CD14-positive monocyte (primary cell): ENCODE measurements around the gene RFX2. TPM values are rescaled to one million over a fixed set of nuclear protein-coding genes. Genes with fewer than 3 reads are reported as not detected.

Experiments
- DNase-seq, 3 donors: peaks; one replicate each; pipeline ENCODE4 v3.0.0-alpha.2; 2011 to 2022
- H2AFZ ChIP-seq: 2 replicates; pipeline ENCODE4 v1.6.0; 2012; ENCODE audit warnings: mild to moderate bottlenecking, low read depth, low read length, inconsistent platforms; ENCODE audit not compliant: insufficient read depth, poor library complexity, severe bottlenecking
- H3K27ac ChIP-seq, 2 donors: 1 replicate in 1 of 2; 2 replicates in 1 of 2; pipeline ENCODE4 v1.5.1; 2012 to 2013; ENCODE audit warnings: low read length in 2 of 2, control low read depth in 1 of 2, inconsistent platforms in 1 of 2, low read depth in 1 of 2, mild to moderate bottlenecking in 1 of 2
- H3K27me3 ChIP-seq, 2 donors: one replicate each; pipeline versions ENCODE4 v1.6.0 to v1.6.1; 2011 to 2013; ENCODE audit warnings: low read length in 2 of 2; ENCODE audit not compliant: control insufficient read depth in 2 of 2, insufficient read depth in 2 of 2
- H3K36me3 ChIP-seq, 2 donors: replicated peaks in 1 of 2; 1 replicate in 1 of 2; 2 replicates in 1 of 2; pipeline versions ENCODE4 v1.5.1 to v1.6.1; 2012 to 2013; ENCODE audit warnings: low read length in 2 of 2, control low read depth in 1 of 2, inconsistent platforms in 1 of 2, mild to moderate bottlenecking in 1 of 2; ENCODE audit not compliant: insufficient read depth in 2 of 2, control insufficient read depth in 1 of 2
- H3K4me1 ChIP-seq, 2 donors: 1 replicate in 1 of 2; 2 replicates in 1 of 2; pipeline versions ENCODE4 v1.5.1 to v1.6.1; 2012 to 2013; ENCODE audit warnings: low read length in 2 of 2, control low read depth in 1 of 2, inconsistent platforms in 1 of 2, mild to moderate bottlenecking in 1 of 2, moderate library complexity in 1 of 2; ENCODE audit not compliant: insufficient read depth in 2 of 2, control insufficient read depth in 1 of 2
- H3K4me2 ChIP-seq: replicated peaks from 2 replicates; pipeline ENCODE3; 2012; ENCODE audit warnings: low read length, moderate library complexity, mild to moderate bottlenecking; ENCODE audit not compliant: poor library complexity, severe bottlenecking; ENCODE audit errors: extremely low read depth
- H3K4me3 ChIP-seq, 3 experiments: fragments of 200-600 bp in 1 of 3; sonication (generic) in 1 of 3; replicated peaks in 1 of 3; 1 replicate in 2 of 3; 2 replicates in 1 of 3; pipeline ENCODE4 v1.5.1; 2011 to 2013; ENCODE audit warnings: low read length in 3 of 3, mild to moderate bottlenecking in 3 of 3, control low read depth in 2 of 3, low read depth in 2 of 3, inconsistent platforms in 1 of 3, moderate library complexity in 1 of 3
- H3K79me2 ChIP-seq: 2 replicates; pipeline ENCODE4 v1.6.0; 2012; ENCODE audit warnings: mild to moderate bottlenecking, control low read depth, inconsistent platforms, low read length, moderate library complexity; ENCODE audit not compliant: insufficient read depth
- H3K9ac ChIP-seq: 2 replicates; pipeline ENCODE4 v1.6.0; 2017; ENCODE audit warnings: low read length, mild to moderate bottlenecking; ENCODE audit not compliant: insufficient read depth, poor library complexity, severe bottlenecking
- H3K9me3 ChIP-seq, 2 donors: replicated peaks in 1 of 2; 1 replicate in 1 of 2; 2 replicates in 1 of 2; pipeline versions ENCODE4 v1.5.1 to v1.6.1; 2012 to 2013; ENCODE audit warnings: low read length in 2 of 2, control low read depth in 1 of 2; ENCODE audit not compliant: control insufficient read depth in 1 of 2, insufficient read depth in 1 of 2
- H4K20me1 ChIP-seq: 2 replicates; pipeline ENCODE4 v1.6.0; 2012; ENCODE audit warnings: mild to moderate bottlenecking, low read length, control low read depth, moderate library complexity; ENCODE audit not compliant: insufficient read depth
- H3K27ac Mint-ChIP-seq, 7 donors: one replicate each; pipeline ENCODE4 v1.8.0; 2020; ENCODE audit warnings: mild to moderate bottlenecking in 7 of 7, mixed read lengths in 7 of 7, moderate library complexity in 6 of 7, inconsistent platforms in 2 of 7
- H3K27me3 Mint-ChIP-seq, 3 donors: one replicate each; pipeline ENCODE4 v1.8.0; 2021 to 2022; ENCODE audit warnings: low read depth in 3 of 3, mild to moderate bottlenecking in 3 of 3, mixed read lengths in 3 of 3, moderate library complexity in 3 of 3, inconsistent platforms in 1 of 3
- H3K36me3 Mint-ChIP-seq, 2 donors: one replicate each; pipeline ENCODE4 v1.8.0; 2020; ENCODE audit warnings: mixed read lengths in 2 of 2, inconsistent platforms in 1 of 2, mild to moderate bottlenecking in 1 of 2
- H3K4me1 Mint-ChIP-seq: one replicate; pipeline ENCODE4 v1.8.0; 2020; ENCODE audit warnings: mild to moderate bottlenecking, mixed read lengths
- H3K4me3 Mint-ChIP-seq, 2 donors: one replicate each; pipeline ENCODE4 v1.8.0; 2020; ENCODE audit warnings: mild to moderate bottlenecking in 2 of 2, mixed read lengths in 2 of 2, moderate library complexity in 1 of 2
- H3K9me3 Mint-ChIP-seq, 7 donors: one replicate each; pipeline ENCODE4 v1.8.0; 2020 to 2022; ENCODE audit warnings: mixed read lengths in 7 of 7, mild to moderate bottlenecking in 6 of 7, moderate library complexity in 6 of 7, inconsistent platforms in 2 of 7
- WGBS: methylation state at CpG from one replicate; pipeline ENCODE4 v1.1.5; 2013; ENCODE audit warnings: missing lambda C conversion rate; ENCODE audit not compliant: insufficient coverage; 5-methylcytosine and 5-hydroxymethylcytosine counted together
- intact Hi-C, 2 donors: fragments of 100-400 bp; cut with micrococcal nuclease; formaldehyde crosslinking; loops; one replicate each; pipeline versions ENCODE4 v1.15.0 to v1.15.1; 2023
- polyA plus RNA-seq, 3 donors: library from polyadenylated mRNA; depleted of rRNA in 1 of 3; unstranded in 2 of 3; stranded (reverse) in 1 of 3; fragments of 300-500 nt in 2 of 3; fragments of >200 nt in 1 of 3; fragmentation: Illumina TruSeq in 2 of 3; gene quantifications; 1 replicate in 2 of 3; 2 replicates in 1 of 3; pipeline ENCODE4 v1.2.3, GENCODE V29; 2012 to 2021
- TF ChIP-seq, protein P1 (sequence below): fragments of 200-600 bp; IDR thresholded peaks from one replicate; pipeline ENCODE4 v1.8.0; 2022; ENCODE audit warnings: antibody characterized with exemption, mild to moderate bottlenecking

RFX2 gene
- polyA plus RNA-seq, 3 donors, result 5.7 to 12.9 (median 8.7) TPM

DNA sequence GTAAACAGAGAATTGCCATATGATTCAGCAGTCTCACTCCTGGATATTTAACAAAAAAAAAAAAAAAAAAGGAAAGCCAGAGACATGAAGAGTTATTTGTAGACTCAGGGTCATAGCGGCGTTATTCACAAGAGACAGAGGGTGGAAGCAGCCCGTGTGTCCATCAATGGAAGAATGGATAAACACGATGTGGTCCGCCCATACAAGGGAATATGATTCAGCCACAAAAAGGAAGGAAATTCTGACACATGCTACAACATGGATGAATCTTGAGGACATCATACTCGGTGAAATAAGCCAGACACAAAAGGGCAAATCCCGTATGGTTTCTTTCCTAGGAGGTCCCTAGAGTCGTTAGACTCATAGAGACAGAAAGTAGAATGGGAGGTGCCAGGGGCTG lies 40.0 kb upstream of the RFX2 start:
- Histone ChIP-seq H3K4me1 (no peaks in the 10 kb centered on the region), H3K27ac (no peak overlapping the region), H3K79me2 (no peaks in the 10 kb centered on the region), H3K4me3 (no peak overlapping the region), H4K20me1 (no peaks in the 10 kb centered on the region), H2AFZ (no peak overlapping the region), H3K9me3 (peaks cover 0 to 7% of the 10 kb centered on the region in 2 donors), H3K9ac (no peak overlapping the region), H3K36me3 (no peaks in the 10 kb centered on the region), H3K4me2 (no peak overlapping the region), H3K27me3 (no peaks in the 10 kb centered on the region)
- TF ChIP-seq, protein P1, sequence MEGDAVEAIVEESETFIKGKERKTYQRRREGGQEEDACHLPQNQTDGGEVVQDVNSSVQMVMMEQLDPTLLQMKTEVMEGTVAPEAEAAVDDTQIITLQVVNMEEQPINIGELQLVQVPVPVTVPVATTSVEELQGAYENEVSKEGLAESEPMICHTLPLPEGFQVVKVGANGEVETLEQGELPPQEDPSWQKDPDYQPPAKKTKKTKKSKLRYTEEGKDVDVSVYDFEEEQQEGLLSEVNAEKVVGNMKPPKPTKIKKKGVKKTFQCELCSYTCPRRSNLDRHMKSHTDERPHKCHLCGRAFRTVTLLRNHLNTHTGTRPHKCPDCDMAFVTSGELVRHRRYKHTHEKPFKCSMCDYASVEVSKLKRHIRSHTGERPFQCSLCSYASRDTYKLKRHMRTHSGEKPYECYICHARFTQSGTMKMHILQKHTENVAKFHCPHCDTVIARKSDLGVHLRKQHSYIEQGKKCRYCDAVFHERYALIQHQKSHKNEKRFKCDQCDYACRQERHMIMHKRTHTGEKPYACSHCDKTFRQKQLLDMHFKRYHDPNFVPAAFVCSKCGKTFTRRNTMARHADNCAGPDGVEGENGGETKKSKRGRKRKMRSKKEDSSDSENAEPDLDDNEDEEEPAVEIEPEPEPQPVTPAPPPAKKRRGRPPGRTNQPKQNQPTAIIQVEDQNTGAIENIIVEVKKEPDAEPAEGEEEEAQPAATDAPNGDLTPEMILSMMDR, result no peak
- Mint-ChIP-seq H3K4me3 (no peak overlapping the region), H3K27me3 (peaks cover 0 to 10% (median 3%) of the 10 kb centered on the region in 3 donors), H3K36me3 (no peaks in the 10 kb centered on the region), H3K27ac (no peak overlapping the region), H3K9me3 (peaks cover 3 to 7% (median 5%) of the 10 kb centered on the region in 7 donors), H3K4me1 (no peaks in the 10 kb centered on the region)
- WGBS, result 95% methylated on average over 4 of the region's 8 CpGs
- intact Hi-C loops, result no loop called here
- no peak for DNase-seq

DNA sequence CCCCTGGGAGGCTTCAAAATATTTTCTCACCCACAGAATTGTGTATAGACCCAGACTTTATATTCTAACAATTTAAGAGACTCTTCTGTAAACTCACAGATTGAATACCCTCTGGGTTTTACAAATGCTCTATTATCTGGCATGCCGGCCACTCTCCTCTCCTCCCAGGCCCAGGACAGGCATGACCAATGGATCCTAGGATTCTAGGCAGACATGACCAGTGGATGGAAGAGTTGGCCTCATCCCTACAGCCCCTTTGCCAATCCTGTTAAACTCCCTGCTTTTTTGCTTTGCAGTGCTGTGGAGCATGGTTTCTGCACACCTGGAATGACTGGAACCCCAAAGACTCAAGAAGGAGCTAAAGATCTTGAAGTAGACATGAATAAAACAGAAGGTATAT lies 30.9 kb upstream of the RFX2 start:
- Mint-ChIP-seq H3K27ac (no peak overlapping the region), H3K36me3 (no peaks in the 10 kb centered on the region), H3K9me3 (peaks cover 0 to 7% (median 2%) of the 10 kb centered on the region in 7 donors), H3K4me1 (no peaks in the 10 kb centered on the region), H3K27me3 (peaks cover 0 to 8% (median 2%) of the 10 kb centered on the region in 3 donors), H3K4me3 (no peak overlapping the region)
- Histone ChIP-seq H3K79me2 (no peaks in the 10 kb centered on the region), H3K4me2 (no peak overlapping the region), H3K9me3 (no peaks in the 10 kb centered on the region), H3K27me3 (no peaks in the 10 kb centered on the region), H3K9ac (no peak overlapping the region), H3K36me3 (no peaks in the 10 kb centered on the region), H3K27ac (no peak overlapping the region), H2AFZ (no peak overlapping the region), H3K4me3 (no peak overlapping the region), H3K4me1 (no peaks in the 10 kb centered on the region), H4K20me1 (no peaks in the 10 kb centered on the region)
- no CpG with 5 or more reads among the region's 1 CpG for WGBS
- intact Hi-C loops, result no loop called here
- TF ChIP-seq, protein P1, result no peak
- DNase-seq, result no peak
